HK-2 (cell line): Measurements from ENCODE around the gene OR4A16.

ENCODE experiments used
- DNase-seq: peaks from one replicate; pipeline ENCODE4 v3.0.0-alpha.2; 2018; ENCODE audit not compliant: unreplicated experiment

OR4A16 gene, protein sequence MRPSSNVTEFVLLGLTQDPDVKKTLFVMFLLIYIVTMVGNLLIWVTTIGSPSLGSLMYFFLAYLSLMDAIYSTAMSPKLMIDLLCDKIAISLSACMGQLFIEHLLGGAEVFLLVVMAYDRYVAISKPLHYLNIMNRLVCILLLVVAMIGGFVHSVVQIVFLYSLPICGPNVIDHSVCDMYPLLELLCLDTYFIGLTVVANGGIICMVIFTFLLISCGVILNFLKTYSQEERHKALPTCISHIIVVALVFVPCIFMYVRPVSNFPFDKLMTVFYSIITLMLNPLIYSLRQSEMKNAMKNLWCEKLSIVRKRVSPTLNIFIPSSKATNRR

DNA sequence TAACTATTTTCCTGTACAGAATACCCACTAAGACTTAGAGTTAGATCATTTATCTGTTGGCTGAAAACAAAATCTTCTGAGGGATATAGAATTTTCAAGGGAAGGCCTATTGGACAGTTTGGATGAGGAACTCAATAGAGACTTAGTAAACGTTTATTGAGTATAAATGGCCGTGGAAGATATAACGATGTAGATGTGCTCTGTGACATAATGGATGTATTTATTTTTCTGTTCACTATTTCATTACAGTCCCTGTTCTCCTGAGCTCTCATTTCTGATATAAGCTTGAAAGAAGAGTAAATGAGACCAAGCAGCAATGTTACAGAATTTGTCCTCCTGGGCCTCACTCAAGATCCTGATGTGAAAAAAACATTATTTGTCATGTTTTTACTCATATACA, at the start of gene OR4A16:
OR4A16 (plus strand) TSS at position 301 of the 400 bp plus-strand sequence; CDS start at position 301, 0 bp downstream.
- DNase-seq, result no peak

DNA sequence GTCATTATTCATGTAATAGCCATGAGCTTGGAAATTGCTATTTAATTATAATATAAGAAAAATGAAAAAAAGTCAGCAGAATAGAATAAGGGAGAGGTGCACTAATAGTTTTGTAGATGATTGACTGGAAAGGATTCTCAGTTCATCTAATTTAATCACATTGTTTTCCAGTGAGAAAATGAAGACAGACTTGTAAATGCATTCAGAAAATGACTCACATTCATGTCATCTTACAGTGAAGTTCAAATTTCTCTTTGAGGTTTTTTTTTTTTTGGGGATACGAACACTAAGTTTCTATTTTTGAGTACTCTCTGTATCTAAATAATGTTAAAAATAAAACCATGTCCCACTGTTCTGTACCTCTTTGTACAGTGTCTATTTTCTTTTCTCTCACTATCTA, 18.5 kb upstream of the OR4A16 start:
- no peak for DNase-seq

DNA sequence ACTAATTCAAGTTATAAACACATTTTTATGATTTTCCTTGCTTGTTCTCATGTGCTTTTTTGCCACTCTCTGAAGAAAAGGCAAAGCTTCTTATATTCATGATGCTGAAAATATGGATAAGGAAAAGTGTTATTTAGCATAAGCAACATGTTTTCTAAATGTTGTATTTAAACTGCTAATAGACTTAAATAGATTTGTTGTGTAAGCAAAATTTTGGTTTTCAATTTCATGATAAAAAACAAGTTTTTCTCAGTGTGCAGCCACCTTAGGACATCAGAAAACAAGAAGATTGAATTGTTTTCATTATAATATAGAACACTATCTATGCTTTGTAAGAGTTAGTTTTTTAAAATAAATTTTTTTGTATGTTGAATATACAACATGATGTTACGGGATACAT, 2.3 kb downstream of the OR4A16 start:
- no peak for DNase-seq

DNA sequence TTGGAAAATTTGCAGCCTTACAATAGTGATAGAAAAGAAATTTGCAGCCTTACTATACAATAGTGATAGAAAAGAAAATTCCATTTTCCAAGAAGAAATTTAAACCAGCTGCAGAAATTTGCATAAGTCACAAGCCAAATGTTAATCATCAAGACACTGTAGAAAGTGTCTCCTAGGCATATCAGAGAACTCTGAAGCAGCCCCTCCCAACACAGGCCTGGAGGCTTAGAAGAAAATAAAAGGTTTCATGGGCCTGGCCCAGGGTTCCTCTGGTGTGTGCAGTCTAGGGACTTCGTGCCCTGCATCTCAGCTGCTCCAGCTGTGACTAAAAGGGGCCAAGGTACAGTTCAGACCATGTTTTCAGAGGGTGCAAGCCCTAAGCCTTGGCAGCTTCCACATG, 6.0 kb downstream of the OR4A16 start:
- no peak for DNase-seq

DNA sequence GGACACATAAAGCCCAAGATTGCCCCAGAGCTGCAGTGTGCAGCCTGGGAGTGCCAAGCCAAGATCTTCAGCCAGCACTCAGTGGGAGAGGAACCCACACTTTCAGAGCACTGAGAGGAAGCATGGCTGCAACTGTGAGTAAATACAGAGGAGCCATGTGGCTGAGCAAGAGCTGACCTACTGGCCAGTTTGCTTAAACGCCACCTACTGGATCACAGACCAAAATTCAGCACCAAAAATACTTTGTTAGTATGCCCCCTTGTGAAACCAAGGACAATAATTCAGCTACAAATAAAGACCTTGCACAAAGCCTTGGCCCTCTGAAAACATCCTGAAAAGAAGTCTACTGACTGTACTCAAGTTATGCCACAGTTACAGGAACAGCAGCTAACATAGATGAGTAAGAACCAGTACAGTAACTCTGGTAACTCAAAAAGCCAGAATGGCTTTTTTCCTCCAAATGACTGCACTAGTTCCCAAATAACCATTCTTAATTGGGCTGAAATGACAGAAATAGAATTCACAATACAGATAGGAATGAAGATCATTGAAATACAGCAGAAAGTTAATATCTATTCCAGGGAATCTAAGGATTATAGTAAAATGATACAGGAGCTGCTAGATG, 14.7 kb downstream of the OR4A16 start:
- DNase-seq, result no peak

DNA sequence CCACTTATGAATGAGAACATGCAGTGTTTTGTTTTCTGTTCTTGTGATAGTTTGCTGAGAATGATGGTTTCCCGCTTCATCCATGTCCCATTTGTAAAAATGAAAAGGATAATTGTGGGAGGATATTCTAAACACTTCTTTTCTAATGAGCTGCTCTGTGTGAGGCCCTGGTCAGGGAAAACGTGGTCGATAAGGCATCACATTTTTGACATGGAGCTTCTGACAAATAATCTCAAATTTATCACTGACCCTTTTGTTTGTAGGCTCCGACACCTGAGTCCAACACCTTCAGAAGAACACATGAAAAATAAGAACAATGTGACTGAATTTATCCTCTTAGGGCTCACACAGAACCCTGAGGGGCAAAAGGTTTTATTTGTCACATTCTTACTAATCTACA, 24.7 kb downstream of the OR4A16 start, which contains the start of gene OR4A15:
OR4A15 (plus strand) TSS at position 301 of the 400 bp plus-strand sequence; CDS start at position 301, 0 bp downstream.
- no peak for DNase-seq
